Stromal cell of bone marrow (primary cell): ENCODE measurements around the gene PTPN20.
"Not testable (repeated sequence)": the region's sequence is repeated elsewhere in the genome, so short reads cannot be mapped to it uniquely, and the experiment has no call there.

Source experiments
- DNase-seq: peaks from one replicate; pipeline ENCODE4 v3.0.0-alpha.2; 2012; ENCODE audit warnings: low read depth

Gene PTPN20

GRCh38 chr10:46960742-46961141 lies 49.5 kb downstream of the PTPN20 start:
- DNase-seq: not testable (repeated sequence)

- DNase-seq: not testable (repeated sequence)
Measured at GRCh38 chr10:46963356-46963755, 52.1 kb downstream of the PTPN20 start.

GRCh38 chr10:46967013-46967412 lies 55.8 kb downstream of the PTPN20 start:
- not testable (repeated sequence) for DNase-seq

- not testable (repeated sequence) for DNase-seq
Measured at GRCh38 chr10:46980223-46980622, 69.0 kb downstream of the PTPN20 start.

GRCh38 chr10:46987233-46987924 lies 76.2 kb downstream of the PTPN20 start:
- not testable (repeated sequence) for DNase-seq

GRCh38 chr10:46992803-46993561 lies 81.8 kb downstream of the PTPN20 start:
- DNase-seq: peak; percentile 43

- DNase-seq: no peak
Measured at GRCh38 chr10:46995234-46995633, 84.0 kb downstream of the PTPN20 start.

- no peak for DNase-seq
Measured at GRCh38 chr10:46998192-46998591, 87.0 kb downstream of the PTPN20 start.

GRCh38 chr10:46998595-46998994 lies 87.4 kb downstream of the PTPN20 start:
- DNase-seq: no peak

GRCh38 chr10:46999217-46999616 lies 88.0 kb downstream of the PTPN20 start:
- no peak for DNase-seq

- DNase-seq: no peak
Measured at GRCh38 chr10:47008769-47009168, 97.5 kb downstream of the PTPN20 start.

GRCh38 chr10:47009215-47009838 lies 98.1 kb downstream of the PTPN20 start:
- DNase-seq: no peak

GRCh38 chr10:47010036-47010435 lies 98.8 kb downstream of the PTPN20 start:
- DNase-seq: no peak

GRCh38 chr10:47012214-47012613 lies 101.0 kb downstream of the PTPN20 start:
- DNase-seq: no peak

GRCh38 chr10:47013507-47014154 lies 102.4 kb downstream of the PTPN20 start:
- no peak for DNase-seq

GRCh38 chr10:47015404-47015803 lies 104.2 kb downstream of the PTPN20 start:
- DNase-seq: no peak

GRCh38 chr10:47016564-47016963 lies 105.3 kb downstream of the PTPN20 start:
- no peak for DNase-seq

GRCh38 chr10:47018026-47018735 lies 107.0 kb downstream of the PTPN20 start:
- no peak for DNase-seq

GRCh38 chr10:47019155-47020145 lies 108.2 kb downstream of the PTPN20 start:
- no peak for DNase-seq

GRCh38 chr10:47020471-47020870 lies 109.2 kb downstream of the PTPN20 start:
- DNase-seq: peak; percentile 57

- DNase-seq: no peak
Measured at GRCh38 chr10:47021850-47022249, 110.6 kb downstream of the PTPN20 start.
